ENCODE data around the gene TCF23.

DNA sequence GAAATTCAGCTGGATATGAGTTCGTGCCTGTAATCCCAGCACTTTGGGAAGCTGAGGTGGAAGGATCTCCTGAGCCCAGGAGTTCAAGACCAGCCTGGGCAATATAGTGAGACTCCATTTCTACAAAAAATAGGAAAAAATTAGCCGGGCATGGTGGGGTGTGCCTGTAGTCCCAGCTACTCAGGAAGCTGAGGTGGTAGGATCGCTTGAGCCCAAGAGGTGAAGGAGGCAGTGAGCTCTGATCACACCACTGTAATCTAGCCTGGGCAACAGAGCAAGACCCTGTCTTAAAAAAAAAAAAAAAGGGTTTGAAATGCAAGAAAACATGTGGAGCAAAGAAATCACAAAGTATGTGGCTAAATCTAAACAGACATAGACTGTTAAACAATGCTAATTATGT is 39.7 kb upstream of the TCF23 start:
- TF ChIP-seq, protein P1, sequence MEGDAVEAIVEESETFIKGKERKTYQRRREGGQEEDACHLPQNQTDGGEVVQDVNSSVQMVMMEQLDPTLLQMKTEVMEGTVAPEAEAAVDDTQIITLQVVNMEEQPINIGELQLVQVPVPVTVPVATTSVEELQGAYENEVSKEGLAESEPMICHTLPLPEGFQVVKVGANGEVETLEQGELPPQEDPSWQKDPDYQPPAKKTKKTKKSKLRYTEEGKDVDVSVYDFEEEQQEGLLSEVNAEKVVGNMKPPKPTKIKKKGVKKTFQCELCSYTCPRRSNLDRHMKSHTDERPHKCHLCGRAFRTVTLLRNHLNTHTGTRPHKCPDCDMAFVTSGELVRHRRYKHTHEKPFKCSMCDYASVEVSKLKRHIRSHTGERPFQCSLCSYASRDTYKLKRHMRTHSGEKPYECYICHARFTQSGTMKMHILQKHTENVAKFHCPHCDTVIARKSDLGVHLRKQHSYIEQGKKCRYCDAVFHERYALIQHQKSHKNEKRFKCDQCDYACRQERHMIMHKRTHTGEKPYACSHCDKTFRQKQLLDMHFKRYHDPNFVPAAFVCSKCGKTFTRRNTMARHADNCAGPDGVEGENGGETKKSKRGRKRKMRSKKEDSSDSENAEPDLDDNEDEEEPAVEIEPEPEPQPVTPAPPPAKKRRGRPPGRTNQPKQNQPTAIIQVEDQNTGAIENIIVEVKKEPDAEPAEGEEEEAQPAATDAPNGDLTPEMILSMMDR (IDR thresholded peaks at IDR 0.05; ENCODE audit: low read depth, low read length, poor library complexity, severe bottlenecking): no peak
- TF ChIP-seq EZH2phosphoT487 (IDR thresholded peaks at IDR 0.05; ENCODE audit: borderline replicate concordance, low read length): no peak
